Heart left ventricle (tissue), 16 donors: ENCODE results near the gene AMFR. TPM values are rescaled to one million over a fixed set of nuclear protein-coding genes. Genes with fewer than 3 reads are reported as not detected.

Source experiments
- ATAC-seq, 4 donors: fragments of 200-7000 bp; cut with Tn5 transposase; one replicate each; pipeline ENCODE4 v1.9.1; 2020 to 2022; ENCODE audit warnings: moderate library complexity in 4 of 4, mild to moderate bottlenecking in 3 of 4, moderate number of reproducible peaks in 1 of 4
- DNase-seq, 5 donors: peaks; one replicate each; pipeline ENCODE4 v3.0.0-alpha.2; 2020
- H3K27ac ChIP-seq, 12 donors: fragments of 200-600 bp; sonication (generic) in 4 of 12; one replicate each; pipeline versions ENCODE4 v1.5.0 to v1.8.0; 2016 to 2022; ENCODE audit warnings: mild to moderate bottlenecking in 2 of 12
- H3K27me3 ChIP-seq, 9 donors: fragments of 200-600 bp; sonication (generic) in 2 of 9; one replicate each; pipeline versions ENCODE4 v1.5.1 to v1.8.0; 2016 to 2022; ENCODE audit warnings: mild to moderate bottlenecking in 3 of 9
- H3K36me3 ChIP-seq, 9 donors: fragments of 200-600 bp; sonication (generic) in 2 of 9; one replicate each; pipeline versions ENCODE4 v1.5.0 to v1.8.0; 2018 to 2022; ENCODE audit warnings: mild to moderate bottlenecking in 2 of 9
- H3K4me1 ChIP-seq, 12 donors: fragments of 200-600 bp; sonication (generic) in 4 of 12; one replicate each; pipeline versions ENCODE4 v1.5.0 to v1.8.0; 2016 to 2022; ENCODE audit warnings: mild to moderate bottlenecking in 3 of 12
- H3K4me3 ChIP-seq, 12 donors: fragments of 200-600 bp; sonication (generic) in 4 of 12; one replicate each; pipeline versions ENCODE4 v1.5.0 to v1.8.0; 2017 to 2022; ENCODE audit warnings: mild to moderate bottlenecking in 9 of 12, moderate library complexity in 4 of 12
- H3K9me3 ChIP-seq, 12 donors: fragments of 200-600 bp; sonication (generic) in 4 of 12; one replicate each; pipeline versions ENCODE4 v1.5.0 to v1.8.0; 2016 to 2022; ENCODE audit warnings: mild to moderate bottlenecking in 1 of 12
- CTCF ChIP-seq, 12 donors: fragments of 200-600 bp; sonication (generic) in 4 of 12; IDR thresholded peaks; one replicate each; pipeline versions ENCODE4 v1.5.0 to v1.8.0; 2018 to 2022; ENCODE audit warnings: antibody characterized with exemption in 12 of 12, mild to moderate bottlenecking in 5 of 12
- POLR2A ChIP-seq, 2 donors: fragments of 450-650 bp; IDR thresholded peaks; one replicate each; pipeline ENCODE4 v1.6.1; 2017; ENCODE audit warnings: antibody characterized with exemption in 2 of 2, mild to moderate bottlenecking in 2 of 2, moderate library complexity in 2 of 2
- WGBS, 4 donors: extraction: QIAGEN DNeasy Blood & Tissue Kit in 2 of 4; methylation state at CpG; one replicate each; pipeline versions ENCODE4 v1.1.5 to v1.1.7; 2013 to 2018; 5-methylcytosine and 5-hydroxymethylcytosine counted together
- intact Hi-C, 10 donors: fragments of 100-400 bp; cut with DNase I; formaldehyde crosslinking; loops; one replicate each; pipeline versions ENCODE4 v1.11.1 to v1.14.2; 2022
- long read RNA-seq, 3 donors: library from polyadenylated mRNA; unstranded; transcript quantifications; one replicate each; pipeline ENCODE4 v2.0.0, GENCODE V29; 2020 to 2021
- polyA plus RNA-seq, 2 donors: library from polyadenylated mRNA; stranded (reverse); fragments of 200-250 nt; gene quantifications; one replicate each; pipeline ENCODE4 v1.2.3, GENCODE V29; 2013
- total RNA-seq, 9 donors: library from RNA; depleted of rRNA in 2 of 9; stranded (reverse); fragments of >200 nt in 2 of 9; fragmentation: NEBNext Ultra II Directional in 3 of 9; extraction: Animal tissue kit (Norgen Biotek cat#: 25700) in 3 of 9; gene quantifications; one replicate each; pipeline versions ENCODE4 v1.1.0 to v1.2.4, GENCODE V29; 2016 to 2023
- donor health status: ischemic (EF 13 %, LVEDD 7.1; RV severe dilation, severe dysfunction).
- donor health status: healthy with polysubstance abuse.
- donor health status: DM: no; HTN: yes; CAD: no.
- donor health status: DM: no; HTN: no; CAD: no.
- donor health status: ischemic (EF 25% LVEDD 6.9; RV normal size, moderate dysfunction).
- donor health status: ischemic (EF 25% LVEDD 5.7; RV mildly dilated, moderate dysfunction).
- donor health status: healthy.
- donor health status: DM: yes; HTN: yes; CAD: no.
- donor health status: ischemic (EF 35%, LVEDD 5.7; RV mildly dilated, moderate dysfunction).
- donor health status: nonischemic (EF 11% LVEDD 7.7; RV severe dilation, severe dysfunction).
- donor health status: DM: yes; HTN: yes; CAD: no.
- donor health status: PGD.
- donor health status: ischemic (EF 29% LVEDD 5.4; RV normal size, mild dysfunction).
- donor health status: nonischemic (EF 23%, LVEDD 6.1; RV moderate dilation, normal function).

The AMFR gene
- total RNA-seq = 100 to 1,000 TPM in 2 of 9 donors, 10 to 100 TPM in 7; 57.1 to 146 (median 84.8) TPM
- polyA plus RNA-seq = 10 to 100 TPM; 26.4 to 97.4 TPM
- long read RNA-seq, donor 1, transcript AMFR-201 (14 exons, 3,600 nt) = major isoform, 48 of 64 reads
- long read RNA-seq, donor 1, transcript AMFR-208 (1 exons, 1,844 nt) = minor isoform, 9 of 64 reads
- long read RNA-seq, donor 1, partial matches to known transcripts = 4 of 64 reads
- long read RNA-seq, donor 1, other reads (novel, unspliced or antisense) = 3 of 64 reads
- long read RNA-seq, donor 2, transcript AMFR-208 (1 exons, 1,844 nt) = minor isoform, 6 of 61 reads
- long read RNA-seq, donor 2, transcript AMFR-201 (14 exons, 3,600 nt) = minor isoform, 7 of 61 reads
- long read RNA-seq, donor 2, transcript AMFR-210 (2 exons, 1,230 nt) = major isoform, 16 of 61 reads
- long read RNA-seq, donor 2, partial matches to known transcripts = 4 of 61 reads
- long read RNA-seq, donor 2, other reads (novel, unspliced or antisense) = 28 of 61 reads
- long read RNA-seq, donor 3, transcript AMFR-208 (1 exons, 1,844 nt) = minor isoform, 14 of 95 reads
- long read RNA-seq, donor 3, transcript AMFR-201 (14 exons, 3,600 nt) = major isoform, 72 of 95 reads
- long read RNA-seq, donor 3, partial matches to known transcripts = 1 of 95 reads
- long read RNA-seq, donor 3, other reads (novel, unspliced or antisense) = 7 of 95 reads

GRCh38 chr16:56425439-56425832 is at the start of gene AMFR:
Gene AMFR (minus strand): TSS chr16:56425545. CDS start chr16:56425327, 218 bp downstream.
- H3K4me3 ChIP-seq = peak within 1 kb of the TSS; percentile 62 to 98 (median 90)
- peaks cover 0 to 11% (median 4%) of the 10 kb centered on the region in 9 donors for H3K36me3 ChIP-seq
- no peaks in the 10 kb centered on the region for H3K27me3 ChIP-seq
- ATAC-seq (peak; percentile 88 to 96 (median 95)), DNase-seq (peak; percentile 73 to 87 (median 78))
- H3K9me3 ChIP-seq = no peaks in the 10 kb centered on the region
- TF ChIP-seq CTCF (IDR thresholded peaks at IDR 0.05) (peak in 11 of 12 donors; percentile 33 to 74 (median 59)), POLR2A (IDR thresholded peaks at IDR 0.05) (no peak)
- intact Hi-C loops = loop anchor here in 1 of 10 donors (10.0 kb wide), 1 partner anchor 59 kb away; no protein-coding TSS in a partner anchor
- peak within 1 kb of the TSS; percentile 65 to 95 (median 88) for H3K27ac ChIP-seq
- peaks cover 0 to 42% (median 20%) of the 10 kb centered on the region in 12 donors for H3K4me1 ChIP-seq
- 0 to 1% (median 0%) methylated on average over 11 to 57 of the region's 57 CpGs for WGBS, 4 donors

- intact Hi-C loops = no loop called here
- TF ChIP-seq CTCF (IDR thresholded peaks at IDR 0.05) (no peak), POLR2A (IDR thresholded peaks at IDR 0.05) (no peak)
- DNase-seq (no peak), ATAC-seq (no peak)
- Histone ChIP-seq H3K36me3 (peaks cover 4 to 100% (median 100%) of the 10 kb centered on the region in 9 donors), H3K27ac (no peak overlapping the region), H3K9me3 (no peaks in the 10 kb centered on the region), H3K4me1 (no peaks in the 10 kb centered on the region), H3K27me3 (no peaks in the 10 kb centered on the region), H3K4me3 (no peak overlapping the region)
- 89 to 91% (median 91%) methylated on average over 1 of the region's 1 CpG for WGBS, 4 donors
Observed at GRCh38 chr16:56470666-56471065, 45.3 kb upstream of the AMFR start.

- Histone ChIP-seq H3K4me1 (no peaks in the 10 kb centered on the region), H3K4me3 (no peak overlapping the region), H3K27ac (no peak overlapping the region), H3K9me3 (no peaks in the 10 kb centered on the region), H3K36me3 (peaks cover 4 to 100% (median 100%) of the 10 kb centered on the region in 9 donors), H3K27me3 (no peaks in the 10 kb centered on the region)
- intact Hi-C loops = no loop called here
- TF ChIP-seq POLR2A (IDR thresholded peaks at IDR 0.05) = no peak
- TF ChIP-seq CTCF (IDR thresholded peaks at IDR 0.05) = no peak
- 88 to 92% (median 91%) methylated on average over 3 of the region's 3 CpGs for WGBS, 4 donors
- ATAC-seq (no peak), DNase-seq (no peak)
Observed at GRCh38 chr16:56470232-56470631, 44.9 kb upstream of the AMFR start.

- H3K27me3 ChIP-seq = no peaks in the 10 kb centered on the region
- intact Hi-C loops = no loop called here
- no peaks in the 10 kb centered on the region for H3K9me3 ChIP-seq
- peaks cover 4 to 100% (median 100%) of the 10 kb centered on the region in 9 donors for H3K36me3 ChIP-seq
- TF ChIP-seq CTCF (IDR thresholded peaks at IDR 0.05) (no peak), POLR2A (IDR thresholded peaks at IDR 0.05) (no peak)
- H3K4me3 ChIP-seq = no peak overlapping the region
- 92 to 97% (median 96%) methylated on average over 7 of the region's 7 CpGs for WGBS, 4 donors
- DNase-seq = no peak
- H3K27ac ChIP-seq = no peak overlapping the region
- no peak for ATAC-seq
- H3K4me1 ChIP-seq = no peaks in the 10 kb centered on the region
Observed at GRCh38 chr16:56469748-56470147, 44.4 kb upstream of the AMFR start.
